Chondrocyte (in vitro differentiated cells): ENCODE data around the gene VIL1. TPM values are rescaled to one million over a fixed set of nuclear protein-coding genes. Genes with fewer than 3 reads are reported as not detected.

ENCODE experiments used
- DNase-seq: peaks from one replicate; pipeline ENCODE4 v3.0.0; 2021; ENCODE audit warnings: mixed read lengths, low spot score
- H3K27ac Mint-ChIP-seq: one replicate; pipeline ENCODE4 v1.8.0; 2021; ENCODE audit warnings: mild to moderate bottlenecking, moderate library complexity, mixed read lengths; ENCODE audit not compliant: unreplicated experiment
- H3K27me3 Mint-ChIP-seq: 2 replicates; pipeline ENCODE4 v1.8.0; 2021; ENCODE audit warnings: low read depth, mixed read lengths
- H3K36me3 Mint-ChIP-seq: 2 replicates; pipeline ENCODE4 v1.8.0; 2021; ENCODE audit warnings: low read depth, mixed read lengths
- H3K4me1 Mint-ChIP-seq: 2 replicates; pipeline ENCODE4 v1.8.0; 2021; ENCODE audit warnings: low read depth, mild to moderate bottlenecking, mixed read lengths
- H3K4me3 Mint-ChIP-seq: one replicate; pipeline ENCODE4 v1.8.0; 2021; ENCODE audit warnings: mild to moderate bottlenecking, moderate library complexity, mixed read lengths; ENCODE audit not compliant: unreplicated experiment
- H3K9me3 Mint-ChIP-seq: 2 replicates; pipeline ENCODE4 v1.8.0; 2021; ENCODE audit warnings: low read depth, mixed read lengths
- CTCF ChIP-seq: fragments of 200-600 bp; sonication (generic); IDR thresholded peaks from 2 replicates; pipeline ENCODE4 v1.5.0; 2021; ENCODE audit warnings: antibody characterized with exemption, mild to moderate bottlenecking, moderate library complexity
- microRNA-seq: library from miRNA; unstranded; fragments of <30 nt; microRNA quantifications from one replicate; pipeline ENCODE4 v1.2.0, GENCODE V29; 2020; ENCODE audit warnings: borderline number of aligned reads
- total RNA-seq: library from RNA; stranded (reverse); gene quantifications from 3 replicates; pipeline ENCODE4 v1.2.1, GENCODE V29; 2021

The VIL1 gene
- total RNA-seq, 1 donor from 2014 or later, result not detected

GRCh38 chr2:218482651-218483050, 63.7 kb downstream of the VIL1 start:
- H3K4me3 Mint-ChIP-seq, result no peak overlapping the region
- H3K9me3 Mint-ChIP-seq, result no peaks in the 10 kb centered on the region
- H3K27ac Mint-ChIP-seq, result no peak overlapping the region

GRCh38 chr2:218485986-218486667, 67.2 kb downstream of the VIL1 start:
- no peak for DNase-seq
- Mint-ChIP-seq H3K4me1 (peaks cover 11% of the 10 kb centered on the region), H3K36me3 (peaks cover 10% of the 10 kb centered on the region), H3K27me3 (no peaks in the 10 kb centered on the region), H3K9me3 (no peaks in the 10 kb centered on the region), H3K27ac (no peak overlapping the region), H3K4me3 (no peak overlapping the region)
- TF ChIP-seq CTCF, result no peak

More at GRCh38 chr2:218482651-218483050, 63.7 kb downstream of the VIL1 start:
- peaks cover 15% of the 10 kb centered on the region for H3K4me1 Mint-ChIP-seq
- no peak for TF ChIP-seq CTCF
- DNase-seq, result no peak
- H3K27me3 Mint-ChIP-seq, result no peaks in the 10 kb centered on the region
- H3K36me3 Mint-ChIP-seq, result peaks cover 14% of the 10 kb centered on the region

GRCh38 chr2:218500501-218501060, 81.7 kb downstream of the VIL1 start:
- H3K4me1 Mint-ChIP-seq, result peaks cover 13% of the 10 kb centered on the region
- no peak overlapping the region for H3K4me3 Mint-ChIP-seq
- H3K27me3 Mint-ChIP-seq, result no peaks in the 10 kb centered on the region
- DNase-seq, result no peak
- peak overlapping the region; percentile 32 for H3K27ac Mint-ChIP-seq
- no peak for TF ChIP-seq CTCF
- no peaks in the 10 kb centered on the region for H3K9me3 Mint-ChIP-seq
- H3K36me3 Mint-ChIP-seq, result peaks cover 10% of the 10 kb centered on the region

GRCh38 chr2:218501665-218502064, 82.7 kb downstream of the VIL1 start:
- peak overlapping the region; percentile 1 for H3K27ac Mint-ChIP-seq
- peaks cover 8% of the 10 kb centered on the region for H3K36me3 Mint-ChIP-seq
- no peak overlapping the region for H3K4me3 Mint-ChIP-seq
- no peak for DNase-seq
- no peak for TF ChIP-seq CTCF
- peaks cover 13% of the 10 kb centered on the region for H3K4me1 Mint-ChIP-seq
- no peaks in the 10 kb centered on the region for H3K27me3 Mint-ChIP-seq
- H3K9me3 Mint-ChIP-seq, result no peaks in the 10 kb centered on the region

Small RNAs within 50 kb of the gene (microRNA-seq; reads per million reads assigned to microRNA genes)
- 24,749 reads per million, percentile 97 among the genes with 10 or more reads in this experiment for gene MIR26B

Other genes with a start within 250 kb of the VIL1 start
- gene ARPC2, start 201.9 kb upstream of the VIL1 start, total RNA-seq, result 292 to 424 TPM (median 417 TPM) in 3 replicates
- gene GPBAR1, start 158.1 kb upstream of the VIL1 start, total RNA-seq, result 0.10 to 0.26 TPM (median 0.22 TPM) in 3 replicates
- 39.6 to 42.6 TPM (median 42.4 TPM) in 3 replicates for gene AAMP, start 149.0 kb upstream of the VIL1 start, total RNA-seq
- gene PNKD, start 148.6 kb upstream of the VIL1 start, total RNA-seq, result 28.9 to 49.9 TPM (median 31.3 TPM) in 3 replicates
- 69.6 to 100 TPM (median 96.1 TPM) in 3 replicates for gene TMBIM1, start 126.6 kb upstream of the VIL1 start, total RNA-seq
- not detected in 3 replicates for gene CATIP, start 62.3 kb upstream of the VIL1 start, total RNA-seq
- 0.08 to 0.15 TPM (median 0.10 TPM) in 3 replicates for gene SLC11A1, start 36.9 kb upstream of the VIL1 start, total RNA-seq
- 85.0 to 97.8 TPM (median 95.3 TPM) in 3 replicates for gene CTDSP1, start 19.3 kb upstream of the VIL1 start, total RNA-seq
- gene USP37, start 149.2 kb downstream of the VIL1 start, total RNA-seq, result 9.5 to 14.6 TPM (median 10.0 TPM) in 3 replicates
- gene CNOT9, start 149.7 kb downstream of the VIL1 start, total RNA-seq, result 32.3 to 46.2 TPM (median 32.4 TPM) in 3 replicates
- 4.1 to 8.6 TPM (median 5.0 TPM) in 3 replicates for gene PLCD4, start 188.8 kb downstream of the VIL1 start, total RNA-seq
- gene ZNF142, start 240.5 kb downstream of the VIL1 start, total RNA-seq, result 26.5 to 34.3 TPM (median 26.6 TPM) in 3 replicates
- gene BCS1L, start 240.6 kb downstream of the VIL1 start, total RNA-seq, result 24.5 to 44.9 TPM (median 30.0 TPM) in 3 replicates